BE2C (cell line): Measurements from ENCODE around the gene MAP7.
A peak's percentile ranks its signal among the peaks of the same experiment; 100 is the strongest.

Experiments
- DNase-seq: peaks from one replicate; pipeline ENCODE4 v3.0.0-alpha.2; 2020
- H3K27me3 ChIP-seq: fragments of 250-450 bp; sonication (Bioruptor Pico); 2 replicates; pipeline ENCODE4 v1.5.1; 2020; ENCODE audit warnings: mild to moderate bottlenecking
- H3K36me3 ChIP-seq: fragments of 250-450 bp; sonication (Bioruptor Pico); 2 replicates; pipeline ENCODE4 v1.5.1; 2020; ENCODE audit warnings: mild to moderate bottlenecking
- H3K4me1 ChIP-seq: fragments of 250-450 bp; sonication (Bioruptor Pico); 2 replicates; pipeline ENCODE4 v1.5.1; 2020
- H3K4me3 ChIP-seq: 2 replicates; pipeline ENCODE4 v1.5.1; 2011; ENCODE audit warnings: low read depth, low read length
- H3K9me3 ChIP-seq: fragments of 250-450 bp; sonication (Bioruptor Pico); 2 replicates; pipeline ENCODE4 v1.5.1; 2020
- CTCF ChIP-seq: IDR thresholded peaks from 2 replicates; pipeline ENCODE4 v1.5.1; 2012; ENCODE audit warnings: mild to moderate bottlenecking, low read depth, low read length

MAP7 gene

GRCh38 chr6:136331461-136331860 lies 218.8 kb downstream of the MAP7 start:
- no peak for TF ChIP-seq CTCF
- DNase-seq: no peak

DNA sequence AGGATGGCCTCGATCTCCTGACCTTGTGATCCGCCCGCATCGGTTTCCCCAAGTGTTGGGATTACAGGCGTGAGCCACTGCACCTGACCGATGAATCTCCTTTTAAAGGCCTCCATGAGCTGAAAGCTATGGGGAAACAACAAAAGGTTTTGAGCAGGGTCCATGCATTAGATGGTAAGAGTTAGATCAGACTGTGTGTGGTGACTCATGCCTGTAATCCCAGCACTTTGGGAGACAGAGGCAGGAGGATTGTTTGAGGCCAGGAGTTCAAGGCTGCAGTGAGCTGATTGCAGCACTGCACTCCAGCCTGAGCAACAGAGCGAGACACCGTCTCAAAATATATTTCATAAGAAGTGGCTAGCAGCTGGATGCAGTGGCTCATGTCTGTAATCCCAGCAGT lies 219.6 kb downstream of the MAP7 start:
- H3K27me3 ChIP-seq: no peaks in the 10 kb centered on the region
- TF ChIP-seq CTCF: no peak
- H3K9me3 ChIP-seq: no peaks in the 10 kb centered on the region
- no peak overlapping the region for H3K4me3 ChIP-seq
- no peak for DNase-seq
- H3K4me1 ChIP-seq: peaks cover 4% of the 10 kb centered on the region
- H3K36me3 ChIP-seq: no peaks in the 10 kb centered on the region

More at GRCh38 chr6:136331461-136331860, 218.8 kb downstream of the MAP7 start:
- Histone ChIP-seq H3K4me1 (no peaks in the 10 kb centered on the region), H3K27me3 (no peaks in the 10 kb centered on the region), H3K4me3 (no peak overlapping the region), H3K36me3 (no peaks in the 10 kb centered on the region), H3K9me3 (no peaks in the 10 kb centered on the region)

DNA sequence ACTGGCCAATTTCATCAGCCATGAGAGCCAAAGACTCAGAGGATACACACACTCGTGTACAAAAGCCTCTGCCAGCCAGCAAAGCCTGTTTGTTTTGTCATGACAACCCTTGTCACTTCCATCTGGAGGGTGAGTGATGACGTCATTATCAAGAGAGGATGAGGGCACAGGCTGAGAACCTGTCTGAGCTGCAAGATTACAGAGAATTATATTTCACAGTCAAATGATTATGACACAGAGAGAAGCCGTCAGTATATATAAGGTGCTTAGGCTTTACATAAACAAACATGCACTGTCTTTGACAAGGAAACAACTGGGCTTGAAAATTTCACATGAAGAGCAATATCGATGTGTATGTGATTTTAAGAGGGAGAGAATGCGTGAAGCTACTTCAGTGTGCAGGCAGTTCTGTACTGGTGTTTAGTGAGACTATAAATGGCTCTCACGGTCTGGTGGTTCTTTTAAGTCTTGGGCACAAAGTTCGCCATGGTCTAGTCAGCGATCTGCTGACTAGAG lies 224.1 kb downstream of the MAP7 start:
- DNase-seq: peak; percentile 21
- no peaks in the 10 kb centered on the region for H3K9me3 ChIP-seq
- no peaks in the 10 kb centered on the region for H3K27me3 ChIP-seq
- no peak overlapping the region for H3K4me3 ChIP-seq
- TF ChIP-seq CTCF: no peak
- H3K4me1 ChIP-seq: peaks cover 4% of the 10 kb centered on the region
- no peaks in the 10 kb centered on the region for H3K36me3 ChIP-seq

GRCh38 chr6:136324686-136325380 lies 225.4 kb downstream of the MAP7 start:
- H3K27me3 ChIP-seq: no peaks in the 10 kb centered on the region
- H3K4me3 ChIP-seq: no peak overlapping the region
- no peaks in the 10 kb centered on the region for H3K9me3 ChIP-seq
- peaks cover 4% of the 10 kb centered on the region for H3K4me1 ChIP-seq
- TF ChIP-seq CTCF: no peak
- H3K36me3 ChIP-seq: no peaks in the 10 kb centered on the region
- no peak for DNase-seq

GRCh38 chr6:136323431-136324112 lies 226.7 kb downstream of the MAP7 start:
- H3K27me3 ChIP-seq: no peaks in the 10 kb centered on the region
- DNase-seq: no peak
- peaks cover 4% of the 10 kb centered on the region for H3K4me1 ChIP-seq
- no peak for TF ChIP-seq CTCF
- H3K4me3 ChIP-seq: no peak overlapping the region
- no peaks in the 10 kb centered on the region for H3K9me3 ChIP-seq
- H3K36me3 ChIP-seq: no peaks in the 10 kb centered on the region

GRCh38 chr6:136319732-136320131 lies 230.5 kb downstream of the MAP7 start:
- TF ChIP-seq CTCF: no peak
- no peaks in the 10 kb centered on the region for H3K9me3 ChIP-seq
- H3K4me1 ChIP-seq: no peaks in the 10 kb centered on the region
- no peaks in the 10 kb centered on the region for H3K36me3 ChIP-seq
- H3K4me3 ChIP-seq: no peak overlapping the region
- no peak for DNase-seq
- H3K27me3 ChIP-seq: no peaks in the 10 kb centered on the region
